Urothelium cell line (cell line): ENCODE data around the gene IQGAP2.
A peak's percentile ranks its signal among the peaks of the same experiment; 100 is the strongest.
"Not testable (repeated sequence)": the region's sequence is repeated elsewhere in the genome, so short reads cannot be mapped to it uniquely, and the experiment has no call there.

Source experiments
- DNase-seq: peaks from one replicate; pipeline ENCODE4 v3.0.0; 2011; ENCODE audit warnings: low spot score, mixed read lengths
- FAIRE-seq: peaks from 2 replicates; lab custom pipeline; 2011; peaks lifted over from hg19 to GRCh38; lab: Jason Lieb, UNC

Gene IQGAP2

DNA sequence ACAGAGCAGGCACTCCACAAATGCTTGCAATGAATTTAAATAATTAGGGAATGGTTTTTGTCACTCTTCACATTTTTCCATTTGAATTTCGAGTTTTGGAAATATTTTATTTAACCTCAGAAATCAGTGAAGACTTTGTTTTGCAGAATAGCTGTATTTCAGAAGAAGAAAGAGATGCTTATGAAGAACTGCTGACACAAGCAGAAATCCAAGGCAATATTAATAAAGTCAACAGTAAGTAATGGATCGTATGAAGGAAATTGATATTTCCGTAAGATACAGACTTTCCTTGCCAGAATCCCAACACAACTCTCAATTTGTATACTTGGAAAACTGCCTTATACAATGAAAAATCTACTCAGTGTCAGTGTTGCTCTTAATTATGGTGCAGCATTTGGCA, 189.6 kb downstream of the IQGAP2 start:
- DNase-seq: no peak
- FAIRE-seq: no peak

DNA sequence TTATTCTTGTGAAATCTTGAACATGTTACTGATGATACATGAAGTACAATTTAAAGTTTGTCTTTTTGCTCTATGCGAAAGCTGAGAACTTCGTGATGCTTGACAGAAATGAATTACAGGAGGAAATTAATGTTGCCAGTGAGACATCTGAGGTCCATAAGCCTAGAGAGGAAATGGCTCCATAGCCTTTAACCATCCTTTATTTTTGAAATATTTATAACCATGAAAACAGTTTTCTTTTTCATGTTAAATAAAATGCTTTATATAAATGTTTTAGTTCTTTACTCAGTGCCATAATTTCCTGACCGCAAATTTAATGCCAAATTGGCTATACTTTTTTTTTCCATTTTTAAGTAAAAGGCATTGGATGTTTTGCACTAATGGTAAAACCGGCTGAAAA, 191.0 kb downstream of the IQGAP2 start:
- DNase-seq (no peak), FAIRE-seq (no peak)

DNA sequence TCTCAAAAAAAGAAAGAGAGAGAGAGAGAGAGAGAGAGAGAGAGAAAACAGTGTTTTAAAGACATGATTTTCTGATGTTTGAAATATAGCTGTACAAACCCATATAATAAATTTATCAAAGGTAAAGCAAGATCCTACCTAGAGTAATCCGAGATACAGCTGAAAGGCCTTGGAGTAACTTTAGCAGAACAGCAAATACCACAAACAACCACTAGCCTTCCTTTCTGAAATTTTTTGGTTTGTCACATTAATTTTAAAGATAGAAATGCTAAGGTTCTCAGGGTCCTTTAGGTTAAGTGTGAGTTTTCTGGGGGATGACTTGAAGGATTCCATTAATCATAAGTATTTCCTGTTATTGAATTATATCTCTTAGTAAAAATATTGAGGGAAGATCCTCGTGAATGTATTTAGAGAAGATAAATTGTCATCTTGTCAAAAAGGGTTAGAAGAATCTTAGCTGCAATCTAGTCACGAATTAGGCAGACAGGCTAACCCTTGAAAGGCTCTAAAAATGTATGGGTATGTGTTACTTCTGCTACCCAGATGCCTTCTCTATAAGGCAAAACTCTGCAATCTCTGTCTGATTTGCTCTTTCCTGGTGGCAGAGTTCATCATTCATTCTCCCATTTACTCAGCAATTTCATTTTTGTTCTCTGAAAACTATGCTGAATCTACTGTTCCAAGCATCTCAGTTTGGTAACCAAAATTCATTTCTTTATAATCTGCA, 192.8 kb downstream of the IQGAP2 start:
- FAIRE-seq: no peak

DNA sequence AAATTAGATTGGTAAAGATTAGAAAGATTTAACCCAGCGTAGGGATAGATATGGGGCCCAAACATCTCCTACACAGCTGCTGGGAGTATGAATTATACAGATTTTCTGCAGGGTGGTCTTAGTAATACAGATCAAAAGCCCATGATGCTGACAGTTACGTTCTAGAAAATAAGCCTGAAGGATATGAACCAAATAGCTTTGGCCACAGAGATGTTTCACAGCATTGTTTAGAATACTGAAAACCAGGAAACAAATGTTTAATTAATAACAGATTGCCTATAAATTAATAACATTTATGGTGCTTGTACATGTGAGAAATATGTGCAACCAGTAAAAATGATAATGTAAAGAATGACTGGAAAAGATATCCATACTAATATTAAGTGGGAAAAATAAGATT, 195.4 kb downstream of the IQGAP2 start:
- FAIRE-seq (no peak), DNase-seq (no peak)

More for the DNA sequence above, 192.8 kb downstream of the IQGAP2 start:
- DNase-seq: no peak

DNA sequence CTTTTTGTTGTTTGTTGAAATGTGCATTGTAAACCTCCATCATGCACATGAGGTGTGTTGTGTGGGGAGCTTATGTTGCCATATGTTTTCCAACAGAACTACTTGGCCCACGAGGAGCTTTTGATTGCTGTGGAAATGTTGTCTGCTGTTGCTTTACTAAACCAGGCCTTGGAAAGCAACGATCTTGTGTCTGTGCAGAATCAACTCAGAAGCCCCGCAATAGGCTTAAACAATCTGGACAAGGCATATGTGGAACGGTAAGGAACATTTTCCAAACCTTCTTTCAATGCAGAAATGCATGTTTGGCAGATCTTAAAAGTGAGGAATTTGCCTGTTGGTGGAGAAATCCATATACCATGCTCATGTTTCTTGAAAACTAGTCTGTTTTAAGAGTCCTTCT, 197.6 kb downstream of the IQGAP2 start:
- DNase-seq (no peak), FAIRE-seq (no peak)

DNA sequence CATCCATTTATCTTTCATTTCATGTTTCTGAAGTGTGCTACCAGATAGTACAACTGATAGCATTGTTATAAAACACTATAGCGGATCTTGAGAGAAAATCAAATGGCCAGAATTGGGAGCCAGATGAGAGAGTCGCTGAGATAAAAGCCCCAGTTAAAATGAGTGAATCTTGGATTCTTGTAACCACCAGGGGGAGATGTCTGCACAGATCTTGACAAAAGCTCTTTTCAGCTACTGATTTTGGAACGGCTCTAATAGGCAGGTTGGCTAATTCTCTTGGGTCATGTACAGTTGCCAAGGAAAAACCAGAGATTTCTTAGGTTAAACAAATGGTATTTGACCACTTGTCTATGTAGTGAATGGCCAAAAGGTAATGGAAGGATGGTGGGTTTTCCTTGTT, 198.4 kb downstream of the IQGAP2 start:
- peak; percentile 62 for DNase-seq
- FAIRE-seq: no peak

DNA sequence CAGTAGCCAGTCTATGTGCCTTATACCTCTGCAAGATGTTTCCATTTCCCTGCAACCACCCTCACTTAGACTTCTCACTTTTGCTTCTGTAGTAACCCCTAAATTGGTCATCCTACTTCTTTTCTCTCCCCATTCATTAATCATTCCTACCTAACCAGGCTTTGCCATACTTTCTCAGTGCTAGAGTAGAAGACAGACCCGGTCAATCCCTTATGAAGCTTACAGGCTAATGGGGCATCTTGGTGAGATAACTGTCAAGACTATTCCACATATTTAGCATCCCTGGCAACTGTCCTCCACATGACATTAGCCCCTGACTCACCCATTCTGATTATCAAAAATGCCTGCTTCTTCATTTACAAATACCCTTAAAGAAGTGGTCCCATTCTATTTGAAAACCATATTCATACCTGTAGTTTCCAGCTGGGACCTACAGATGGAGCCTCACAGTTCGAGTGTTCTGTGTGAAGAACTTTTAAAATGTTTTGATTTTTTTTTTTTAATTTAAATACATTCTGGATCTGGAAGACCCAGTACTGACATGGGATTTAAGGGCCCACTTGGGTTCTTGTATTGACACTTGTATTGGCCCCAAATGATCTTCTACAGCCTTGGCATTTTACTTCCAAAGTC, 199.1 kb downstream of the IQGAP2 start:
- no peak for FAIRE-seq

DNA sequence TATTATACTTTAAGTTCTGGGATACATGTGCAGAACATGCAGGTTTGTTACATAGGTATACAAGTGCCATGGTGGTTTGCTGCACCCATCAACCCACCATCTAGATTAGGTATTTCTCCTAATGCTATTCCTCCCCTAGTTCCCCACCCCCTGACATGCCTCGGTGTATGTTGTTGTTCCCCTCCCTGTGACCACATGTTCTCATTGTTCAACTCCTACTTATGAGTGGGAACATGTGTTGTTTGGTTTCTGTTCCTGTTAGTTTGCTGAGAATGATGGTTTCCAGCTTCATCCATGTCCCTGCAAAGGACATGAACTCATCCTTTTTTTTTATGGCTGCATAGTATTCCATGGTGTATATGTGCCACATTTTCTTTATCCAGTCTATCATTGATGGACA, 200.9 kb downstream of the IQGAP2 start:
- DNase-seq, FAIRE-seq: not testable (repeated sequence)

More for the DNA sequence above, 199.1 kb downstream of the IQGAP2 start:
- DNase-seq: no peak

DNA sequence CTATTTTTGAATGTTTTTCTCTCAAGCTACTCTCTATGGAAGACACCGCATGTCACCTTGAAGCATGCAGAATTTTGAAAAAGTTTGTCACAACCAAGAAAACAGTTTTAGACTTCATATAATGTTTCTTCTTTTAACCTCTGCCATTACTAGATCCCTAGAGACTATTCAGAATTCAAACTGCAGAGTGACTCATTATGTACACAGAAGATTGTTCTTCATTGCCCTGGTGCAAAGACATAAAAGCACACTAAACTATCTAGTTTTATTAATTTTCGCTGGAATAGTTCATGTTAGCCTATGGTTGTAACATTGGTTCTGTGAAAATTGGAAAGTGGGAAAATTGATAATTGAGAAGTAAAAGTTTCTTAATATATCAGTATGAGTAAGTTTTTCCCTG, 201.8 kb downstream of the IQGAP2 start:
- DNase-seq (peak; percentile 18), FAIRE-seq (no peak)

DNA sequence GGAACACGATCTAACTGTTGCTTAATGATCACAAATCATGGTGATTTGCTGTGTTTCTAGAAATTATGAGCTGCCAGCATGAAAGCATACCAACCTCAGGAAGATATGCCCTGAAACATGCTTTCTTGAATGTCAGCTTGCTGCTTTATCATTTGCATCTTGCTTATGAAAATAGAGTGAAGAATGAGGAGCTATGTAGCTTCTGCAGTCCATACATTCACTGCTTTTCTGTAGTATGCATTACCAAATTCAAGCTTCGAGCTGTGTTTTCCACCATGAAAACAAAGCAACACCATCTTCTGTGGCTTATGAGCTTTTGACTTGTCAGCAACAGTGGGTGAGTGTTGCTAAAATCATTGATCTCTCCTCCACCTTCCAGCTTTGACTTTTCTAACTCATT, 203.6 kb downstream of the IQGAP2 start:
- DNase-seq: no peak
- FAIRE-seq: no peak

DNA sequence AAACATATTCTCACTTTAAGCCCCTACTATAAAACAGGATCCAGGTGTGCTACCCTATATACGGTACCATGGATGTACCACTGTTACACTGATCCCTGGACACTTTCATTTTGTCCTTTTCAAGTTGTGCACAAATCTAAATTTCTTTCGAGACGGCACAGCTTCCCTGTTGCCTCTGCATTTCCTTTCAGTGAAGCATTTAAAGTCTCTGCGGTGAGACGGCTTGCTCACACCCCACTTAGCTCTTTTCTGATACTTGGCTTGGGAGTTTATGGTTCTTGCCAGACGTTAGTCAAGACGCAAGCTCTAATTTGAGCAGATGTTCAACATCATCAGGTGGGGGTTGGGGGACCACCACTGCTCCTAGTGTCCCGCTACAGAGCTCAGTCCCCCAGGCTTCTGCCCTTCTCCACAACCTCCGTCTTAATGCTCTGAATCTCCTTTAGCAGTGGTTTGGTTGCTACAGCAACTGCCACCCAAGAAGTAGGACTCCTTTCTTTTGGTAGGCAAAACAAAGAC, 204.3 kb downstream of the IQGAP2 start:
- no peak for FAIRE-seq
- no peak for DNase-seq

DNA sequence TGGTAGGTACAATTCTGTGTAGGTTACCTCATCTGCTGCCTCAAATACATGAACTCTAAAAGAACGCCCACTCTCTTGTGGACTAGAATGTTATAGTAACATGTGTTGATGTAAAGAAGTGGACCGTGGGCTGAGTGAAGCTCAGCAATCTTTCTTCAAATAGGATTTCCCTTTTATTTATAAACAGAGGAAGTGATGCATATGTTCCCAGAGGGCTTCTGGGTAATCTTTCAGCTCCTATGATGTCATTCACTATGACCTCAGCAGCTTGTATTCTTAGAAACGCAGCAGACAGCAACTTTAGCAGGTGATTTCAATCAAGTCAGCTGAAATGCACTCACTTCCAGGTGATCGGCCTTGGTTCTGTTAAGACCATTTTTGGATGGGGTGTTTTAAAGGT, 205.7 kb downstream of the IQGAP2 start:
- DNase-seq (peak; percentile 13), FAIRE-seq (no peak)

DNA sequence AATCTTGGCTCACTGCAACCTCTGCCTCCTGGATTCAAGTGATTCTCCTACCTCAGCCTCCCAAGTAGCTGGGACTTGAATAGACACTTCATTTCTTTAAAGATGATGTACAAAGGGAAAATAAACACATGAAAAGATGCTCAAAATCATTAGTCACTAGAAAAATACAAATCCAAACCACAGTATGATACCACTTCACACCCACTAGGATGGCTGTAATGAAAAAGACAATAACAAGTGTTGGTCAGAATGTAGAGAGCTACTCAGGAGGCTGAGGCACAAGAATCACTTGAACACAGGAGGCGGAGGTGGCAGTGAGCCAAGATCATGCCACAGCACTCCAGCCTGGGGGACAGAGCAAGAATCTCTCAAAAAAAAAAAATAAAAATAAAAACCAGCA, 207.1 kb downstream of the IQGAP2 start:
- FAIRE-seq: no peak
- no peak for DNase-seq

DNA sequence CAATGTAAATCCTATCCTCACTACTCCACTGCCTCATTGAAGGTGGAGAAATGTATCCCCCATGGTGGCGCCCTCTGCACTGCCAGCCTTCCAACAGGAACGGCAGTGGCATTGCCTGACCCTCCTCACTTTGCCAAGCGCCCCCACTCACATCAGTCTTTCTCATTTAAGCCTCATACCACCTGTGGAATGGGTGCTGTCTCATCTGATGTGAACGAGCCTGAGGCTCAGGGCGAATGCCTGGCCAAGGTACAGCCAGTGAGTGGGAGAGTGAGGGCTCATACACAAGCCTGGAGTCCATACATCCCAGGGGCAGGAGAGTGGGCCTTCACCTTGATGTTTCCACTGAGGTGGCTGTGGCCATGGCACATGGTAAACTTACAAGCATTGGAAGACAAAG, 209.9 kb downstream of the IQGAP2 start:
- no peak for FAIRE-seq
- no peak for DNase-seq

DNA sequence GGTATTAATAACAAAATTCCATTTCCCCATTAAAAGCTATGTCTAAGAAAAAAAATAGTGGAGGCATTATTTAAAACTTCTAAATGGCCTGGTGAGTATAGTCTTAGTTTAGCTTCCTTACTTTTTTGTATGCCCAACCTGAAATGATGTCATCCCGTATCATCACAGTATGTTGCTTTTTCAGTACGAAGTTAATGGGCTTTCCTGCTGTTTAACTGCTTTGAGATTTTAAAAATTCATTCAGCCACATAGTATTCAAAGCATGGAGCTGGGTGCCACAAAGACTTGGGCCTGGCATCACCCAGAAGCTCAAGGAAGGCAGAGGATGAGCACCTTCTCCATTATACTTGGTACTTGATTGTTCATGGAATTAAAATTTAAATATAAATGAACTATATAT, 212.7 kb downstream of the IQGAP2 start:
- FAIRE-seq: no peak
- DNase-seq: no peak

DNA sequence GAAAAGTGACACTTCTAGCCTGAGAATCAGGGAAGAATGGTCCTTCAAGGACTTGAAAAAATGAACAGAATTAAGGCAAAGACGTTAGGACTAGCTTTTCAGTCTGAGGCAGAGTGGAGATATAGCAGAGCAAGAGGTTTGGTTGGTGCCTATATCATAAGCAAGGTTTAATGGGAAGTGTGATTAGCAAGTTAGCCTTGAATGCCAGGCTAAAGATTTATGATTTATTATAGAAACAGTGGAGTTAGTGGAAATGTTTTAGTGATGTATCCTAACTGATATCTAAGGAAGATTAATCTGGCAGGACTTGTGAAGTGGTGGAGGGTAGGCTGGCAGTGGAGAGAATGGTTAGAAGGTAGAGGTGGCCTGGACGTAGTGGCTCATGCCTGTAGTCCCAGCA, 213.1 kb downstream of the IQGAP2 start:
- no peak for DNase-seq
- FAIRE-seq: no peak

DNA sequence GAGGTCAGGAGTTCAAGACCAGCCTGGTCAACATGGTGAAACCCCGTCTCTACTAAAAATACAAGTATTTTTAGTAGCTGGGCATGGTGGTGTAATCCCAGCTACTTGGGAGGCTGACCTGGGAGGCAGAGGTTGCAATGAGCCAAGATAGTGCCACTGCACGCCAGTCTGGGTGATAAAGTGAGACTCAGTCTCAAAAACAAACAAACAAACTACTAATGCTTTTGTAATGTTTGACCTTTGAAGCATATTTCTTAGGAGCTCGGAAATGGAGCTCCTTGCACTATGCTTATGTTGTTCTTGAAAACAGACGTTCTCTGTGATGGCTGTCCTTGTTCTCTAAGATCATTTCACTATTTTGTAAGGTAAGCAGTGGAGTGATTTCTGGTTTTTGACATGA, 214.1 kb downstream of the IQGAP2 start:
- DNase-seq (no peak), FAIRE-seq (no peak)

DNA sequence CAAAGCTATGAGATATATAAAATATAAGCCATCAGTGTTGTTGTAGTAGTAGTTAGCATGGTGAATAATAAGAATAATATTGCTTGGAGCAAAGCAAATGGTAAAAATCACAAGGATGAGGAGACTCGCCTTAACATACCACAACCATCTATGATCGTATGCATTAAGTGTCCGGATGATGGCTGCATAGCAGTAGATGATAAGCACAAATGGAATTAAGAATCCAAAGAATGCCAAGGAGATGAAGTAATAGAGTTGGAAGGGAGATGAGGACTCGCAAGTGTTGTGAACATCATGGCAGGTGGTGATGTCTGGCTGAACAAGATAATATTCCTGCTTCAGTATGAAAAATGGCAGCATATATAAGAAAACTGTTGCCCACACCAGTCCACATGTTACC, 214.6 kb downstream of the IQGAP2 start:
- FAIRE-seq (peak; percentile 56), DNase-seq (no peak)

DNA sequence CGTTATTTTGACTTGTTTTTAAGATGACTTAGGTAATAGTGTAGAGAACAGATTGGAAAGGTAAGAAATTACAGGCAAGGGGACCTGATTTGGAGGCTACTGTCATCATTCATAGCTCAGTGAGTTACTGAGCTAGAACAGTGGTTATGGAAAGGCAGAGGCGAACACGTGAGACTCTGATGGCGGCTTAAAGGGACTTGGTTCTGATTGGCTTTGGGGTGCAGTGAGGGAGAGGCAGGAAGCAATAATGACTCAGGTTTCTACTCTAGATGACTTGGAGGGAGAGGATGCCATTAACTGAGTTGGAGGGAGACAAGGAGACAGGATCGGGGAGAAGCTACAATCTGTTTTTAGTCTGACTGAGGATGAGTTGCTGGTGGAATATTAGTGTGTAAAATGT, 217.1 kb downstream of the IQGAP2 start:
- no peak for DNase-seq
- no peak for FAIRE-seq

DNA sequence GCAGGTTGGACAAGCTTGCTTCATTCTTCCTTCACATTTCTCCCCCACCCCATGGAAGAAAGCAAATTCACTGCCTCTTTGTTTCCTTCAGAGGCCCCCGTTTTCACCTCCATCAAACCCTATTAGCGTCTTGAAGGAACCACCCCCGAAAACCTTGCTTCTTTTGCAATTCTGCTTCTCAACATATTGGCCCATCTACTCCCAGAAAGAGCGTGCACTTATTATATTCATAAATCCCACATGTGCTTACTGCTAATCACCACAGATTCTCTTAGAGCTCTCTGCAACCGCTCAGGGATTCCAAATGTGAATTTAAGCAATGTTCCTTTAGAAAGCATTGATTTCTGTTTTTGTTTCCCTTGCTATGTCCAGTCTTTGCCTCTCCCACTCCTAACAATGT, 219.0 kb downstream of the IQGAP2 start:
- no peak for DNase-seq
- no peak for FAIRE-seq

DNA sequence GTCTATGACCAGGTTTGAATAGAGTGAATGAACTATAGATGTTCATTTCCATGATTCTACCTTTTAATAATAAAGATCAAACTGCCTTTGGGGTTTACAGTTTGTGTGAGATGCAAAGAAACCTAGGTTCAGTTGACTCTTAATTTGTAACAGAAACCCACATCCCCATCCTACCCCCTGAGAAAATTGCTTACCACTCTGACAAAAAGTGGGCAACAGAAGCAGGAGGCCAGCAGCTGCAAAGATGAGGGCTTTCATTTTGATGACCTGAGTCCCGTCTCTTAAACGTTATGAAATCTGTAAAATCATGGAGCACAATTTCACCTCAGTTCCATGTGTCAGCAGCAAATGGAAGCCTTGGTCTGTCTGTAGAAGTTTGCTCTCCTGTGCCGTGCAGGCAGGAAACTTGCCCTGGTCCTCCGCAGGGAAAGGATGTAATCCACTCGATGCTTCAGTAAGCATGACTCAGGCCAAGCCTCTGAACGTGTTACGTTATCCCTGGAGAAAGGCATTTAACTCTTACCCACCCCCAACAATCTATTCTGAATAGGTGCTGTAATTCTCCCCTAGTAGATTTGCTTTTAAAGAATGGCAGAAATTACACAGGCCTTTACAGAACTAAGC, 220.0 kb downstream of the IQGAP2 start, which contains the start of gene F2RL2:
Gene F2RL2, minus strand, starts transcription at position 431 of the 624 bp plus-strand sequence. Its CDS starts 173 bp downstream, at position 258.
- FAIRE-seq: peak; percentile 5

More for the DNA sequence above, 220.0 kb downstream of the IQGAP2 start, which contains the start of gene F2RL2:
- peak; percentile 78 for DNase-seq
